NCI-H345 treated with DMSO at 0.1 percent for 48 hours (cell line): ENCODE measurements around the gene GTF3C5.
"Not testable (repeated sequence)": the region's sequence is repeated elsewhere in the genome, so short reads cannot be mapped to it uniquely, and the experiment has no call there.

Source experiments
- DNase-seq: peaks from one replicate; lab custom pipeline; 2025; ENCODE audit not compliant: unreplicated experiment; lab: John Stamatoyannopoulos, UW

GTF3C5 gene

GRCh38 chr9:133029994-133030316, 842 bp upstream of the GTF3C5 start:
- DNase-seq, result no peak

- no peak for DNase-seq
These were observed 279 bp downstream of the GTF3C5 start for GRCh38 chr9:133031130-133031422.

- no peak for DNase-seq
These were observed 707 bp downstream of the GTF3C5 start for GRCh38 chr9:133031496-133031911.

- no peak for DNase-seq
These were observed 1.4 kb downstream of the GTF3C5 start for GRCh38 chr9:133032171-133032570.

GRCh38 chr9:133035669-133036068, 4.9 kb downstream of the GTF3C5 start:
- DNase-seq, result no peak

GRCh38 chr9:133037775-133038515, 7.1 kb downstream of the GTF3C5 start:
- no peak for DNase-seq

GRCh38 chr9:133040892-133041479, 10.2 kb downstream of the GTF3C5 start:
- DNase-seq, result not testable (repeated sequence)

- no peak for DNase-seq
These were observed 11.2 kb downstream of the GTF3C5 start for GRCh38 chr9:133041958-133042357.

- DNase-seq, result no peak
These were observed 11.9 kb downstream of the GTF3C5 start for GRCh38 chr9:133042676-133043075.

- no peak for DNase-seq
These were observed 12.7 kb downstream of the GTF3C5 start for GRCh38 chr9:133043449-133044035.

- no peak for DNase-seq
These were observed 13.3 kb downstream of the GTF3C5 start for GRCh38 chr9:133044125-133044524.

- no peak for DNase-seq
These were observed 13.9 kb downstream of the GTF3C5 start for GRCh38 chr9:133044661-133045060.

- no peak for DNase-seq
These were observed 14.3 kb downstream of the GTF3C5 start for GRCh38 chr9:133045132-133045531.

GRCh38 chr9:133046196-133046899, 15.6 kb downstream of the GTF3C5 start:
- no peak for DNase-seq

GRCh38 chr9:133046900-133047295, 16.1 kb downstream of the GTF3C5 start:
- no peak for DNase-seq

GRCh38 chr9:133048595-133048994, 17.8 kb downstream of the GTF3C5 start:
- no peak for DNase-seq

- DNase-seq, result no peak
These were observed 18.2 kb downstream of the GTF3C5 start for GRCh38 chr9:133049043-133049442.

GRCh38 chr9:133050142-133050541, 19.3 kb downstream of the GTF3C5 start:
- DNase-seq, result no peak

- no peak for DNase-seq
These were observed 20.0 kb downstream of the GTF3C5 start for GRCh38 chr9:133050781-133051180.

- no peak for DNase-seq
These were observed 20.6 kb downstream of the GTF3C5 start for GRCh38 chr9:133051281-133051900.

- DNase-seq, result no peak
These were observed 21.3 kb downstream of the GTF3C5 start for GRCh38 chr9:133051966-133052539.
